Measurements from ENCODE around the gene ZNF611.
"Not testable (repeated sequence)": the region's sequence is repeated elsewhere in the genome, so short reads cannot be mapped to it uniquely, and the experiment has no call there.

ZNF611 gene

GRCh38 chr19:52734893-52735661, at the start of gene ZNF611:
TSS of gene ZNF611 (minus strand) at chr19:52735044. CDS start at chr19:52715894, 19,150 bp downstream.
- peak; percentile 99 for DNase-seq

GRCh38 chr19:52782864-52783263, 48.0 kb upstream of the ZNF611 start:
- not testable (repeated sequence) for DNase-seq

- DNase-seq: no peak
Measured at GRCh38 chr19:52778811-52779210, 44.0 kb upstream of the ZNF611 start.

GRCh38 chr19:52756447-52756846, 21.6 kb upstream of the ZNF611 start:
- not testable (repeated sequence) for DNase-seq

GRCh38 chr19:52749780-52750179, 14.9 kb upstream of the ZNF611 start:
- DNase-seq: no peak

GRCh38 chr19:52748336-52748950, 13.6 kb upstream of the ZNF611 start:
- no peak for DNase-seq

GRCh38 chr19:52745919-52746318, 11.1 kb upstream of the ZNF611 start:
- DNase-seq: not testable (repeated sequence)

GRCh38 chr19:52743091-52743490, 8.2 kb upstream of the ZNF611 start:
- DNase-seq: no peak

GRCh38 chr19:52742516-52742915, 7.7 kb upstream of the ZNF611 start:
- DNase-seq: no peak

- no peak for DNase-seq
Measured at GRCh38 chr19:52741951-52742485, 7.2 kb upstream of the ZNF611 start.

GRCh38 chr19:52741371-52741770, 6.5 kb upstream of the ZNF611 start:
- not testable (repeated sequence) for DNase-seq

- DNase-seq: no peak
Measured at GRCh38 chr19:52739576-52739975, 4.7 kb upstream of the ZNF611 start.

- no peak for DNase-seq
Measured at GRCh38 chr19:52735734-52736133, 890 bp upstream of the ZNF611 start.

- DNase-seq: no peak
Measured at GRCh38 chr19:52734331-52734892, 432 bp downstream of the ZNF611 start.

GRCh38 chr19:52726051-52726450, 8.8 kb downstream of the ZNF611 start:
- not testable (repeated sequence) for DNase-seq

GRCh38 chr19:52725528-52725961, 9.3 kb downstream of the ZNF611 start:
- no peak for DNase-seq

- DNase-seq: no peak
Measured at GRCh38 chr19:52724701-52725514, 9.9 kb downstream of the ZNF611 start.

- DNase-seq: not testable (repeated sequence)
Measured at GRCh38 chr19:52723907-52724598, 10.8 kb downstream of the ZNF611 start.

- no peak for DNase-seq
Measured at GRCh38 chr19:52722062-52723003, 12.5 kb downstream of the ZNF611 start.

GRCh38 chr19:52720541-52720940, 14.3 kb downstream of the ZNF611 start:
- not testable (repeated sequence) for DNase-seq

GRCh38 chr19:52716522-52716921, 18.3 kb downstream of the ZNF611 start:
- no peak for DNase-seq
